K562 (cell line): Measurements from ENCODE around the gene PLCB4. TPM values are rescaled to one million over a fixed set of nuclear protein-coding genes. Genes with fewer than 3 reads are reported as not detected.

Experiments used
- ATAC-seq: fragments of 200-7000 bp; cut with Tn5 transposase; 3 replicates; pipeline ENCODE4 v1.9.1; 2020; ENCODE audit warnings: moderate library complexity
- BruUV-seq: library from RNA; stranded (reverse); fragments of 400-500 nt; replicated peaks from 2 replicates; lab custom pipeline; 2021; lab: Mats Ljungman, UMichigan
- CTCF ChIA-PET: fragments of 300-600 bp; formaldehyde crosslinking; extraction: SDS; loops from one replicate; lab custom pipeline; 2021; ENCODE audit warnings: low intra/inter-chr PET ratio; lab: Yijun Ruan, JAX
- POLR2A ChIA-PET: fragments of 300-600, 350-650 bp; sonication (Branson Sonifier 250); formaldehyde crosslinking; extraction: SDS; loops from one replicate; lab custom pipeline; 2021; ENCODE audit warnings: antibody characterized with exemption, inconsistent platforms; lab: Yijun Ruan, JAX
- DNase-seq, 4 experiments: peaks; one replicate each; pipeline versions ENCODE4 v3.0.0 to v3.0.0-alpha.2; 2011 to 2018; ENCODE audit warnings: low spot score in 3 of 4, mixed read lengths in 3 of 4; ENCODE audit errors: extremely low read depth in 1 of 4
- FAIRE-seq: peaks from 2 replicates; lab custom pipeline; 2011; peaks lifted over from hg19 to GRCh38; lab: Jason Lieb, UNC
- H2AFZ ChIP-seq: 2 replicates; pipeline ENCODE4 v1.6.0; 2011; ENCODE audit warnings: low read depth, low read length, control low read depth, inconsistent platforms
- H3K27ac ChIP-seq: fragments of 200-600 bp; 3 replicates; pipeline ENCODE4 v1.8.0; 2011; ENCODE audit warnings: low read depth, mild to moderate bottlenecking, control low read depth, inconsistent platforms, low read length, moderate library complexity, mixed read lengths; ENCODE audit errors: extremely low read depth
- H3K27me3 ChIP-seq, 2 experiments: fragments of 300-600 bp in 1 of 2; 2 replicates in 1 of 2; 3 replicates in 1 of 2; pipeline versions ENCODE4 v1.6.0 to v1.8.0; 2011; ENCODE audit warnings: inconsistent platforms in 2 of 2, low read length in 2 of 2, mild to moderate bottlenecking in 1 of 2, mixed read lengths in 1 of 2, moderate library complexity in 1 of 2; ENCODE audit not compliant: control insufficient read depth in 2 of 2, insufficient read depth in 2 of 2
- H3K36me3 ChIP-seq: fragments of 300-600 bp; 3 replicates; pipeline ENCODE4 v1.8.0; 2011; ENCODE audit warnings: mild to moderate bottlenecking, low read length, inconsistent platforms; ENCODE audit not compliant: control insufficient read depth, insufficient read depth
- H3K4me1 ChIP-seq, 2 experiments: fragments of 200-600 bp in 1 of 2; replicated peaks in 1 of 2; 2 replicates in 1 of 2; 3 replicates in 1 of 2; pipeline versions ENCODE4 v1.5.1 to v1.8.0; 2011; ENCODE audit warnings: inconsistent platforms in 2 of 2, low read length in 2 of 2, mild to moderate bottlenecking in 1 of 2, mixed read lengths in 1 of 2, moderate library complexity in 1 of 2; ENCODE audit not compliant: control insufficient read depth in 2 of 2, insufficient read depth in 2 of 2
- H3K4me2 ChIP-seq: 2 replicates; pipeline ENCODE4 v1.6.1; 2011; ENCODE audit warnings: low read length, control low read depth, inconsistent platforms, mixed read lengths; ENCODE audit not compliant: insufficient read depth
- H3K4me3 ChIP-seq: fragments of 200-600 bp; sonication (generic), shearing (Covaris generic); 2 replicates; pipeline ENCODE4 v1.5.1; 2016; ENCODE audit warnings: control low read depth, inconsistent platforms
- H3K79me2 ChIP-seq: fragments of 200-600 bp; 3 replicates; pipeline ENCODE4 v1.8.0; 2011; ENCODE audit warnings: low read length, inconsistent platforms; ENCODE audit not compliant: control insufficient read depth, insufficient read depth
- H3K9ac ChIP-seq, 2 experiments: 2 replicates each; pipeline versions ENCODE4 v1.6.0 to v1.6.1; 2011; ENCODE audit warnings: low read depth in 2 of 2, low read length in 2 of 2, control low read depth in 1 of 2, inconsistent platforms in 1 of 2, mild to moderate bottlenecking in 1 of 2, mixed read lengths in 1 of 2; ENCODE audit not compliant: insufficient read depth in 1 of 2
- H3K9me1 ChIP-seq: one replicate; pipeline ENCODE4 v1.6.0; 2011; ENCODE audit warnings: inconsistent platforms, mild to moderate bottlenecking, low read length, moderate library complexity; ENCODE audit not compliant: control insufficient read depth, insufficient read depth
- H3K9me3 ChIP-seq: replicated peaks from 2 replicates; pipeline ENCODE4 v1.5.1; 2011; ENCODE audit warnings: low read depth, low read length, inconsistent platforms; ENCODE audit not compliant: control insufficient read depth, insufficient read depth
- H4K20me1 ChIP-seq: replicated peaks from 2 replicates; pipeline ENCODE4 v1.6.1; 2011; ENCODE audit warnings: low read length, inconsistent platforms, mixed read lengths; ENCODE audit not compliant: control insufficient read depth, insufficient read depth
- ASH1L ChIP-seq: fragments of 450-650 bp; IDR thresholded peaks from 2 replicates; pipeline ENCODE4 v1.6.1; 2018; ENCODE audit warnings: borderline replicate concordance, mild to moderate bottlenecking, low read depth; ENCODE audit not compliant: partially characterized antibody
- BCOR ChIP-seq: fragments of 450-650 bp; IDR thresholded peaks from 2 replicates; pipeline ENCODE4 v1.6.1; 2016
- CBFB ChIP-seq: sonication (generic); formaldehyde crosslinking; IDR thresholded peaks from 2 replicates; pipeline ENCODE4 v1.4.0; 2020; ENCODE audit warnings: mild to moderate bottlenecking, missing genetic modification reagents
- CREB1 ChIP-seq, 2 experiments: sonication (generic) in 1 of 2; formaldehyde crosslinking in 1 of 2; IDR thresholded peaks; 2 replicates each; pipeline versions ENCODE4 v1.6.1 to v1.8.0; 2012 to 2022; ENCODE audit warnings: inconsistent platforms in 1 of 2, mild to moderate bottlenecking in 1 of 2, missing genetic modification reagents in 1 of 2, moderate library complexity in 1 of 2
- EP400 ChIP-seq: fragments of 450-650 bp; IDR thresholded peaks from 2 replicates; pipeline ENCODE4 v1.6.1; 2017; ENCODE audit warnings: antibody characterized with exemption, mild to moderate bottlenecking, moderate library complexity
- HSF4 ChIP-seq: fragments of 250-450 bp; sonication (Bioruptor Pico); IDR thresholded peaks from 2 replicates; pipeline ENCODE4 v2.1.2; 2022; ENCODE audit warnings: mild to moderate bottlenecking, moderate library complexity, borderline replicate concordance
- ILK ChIP-seq: fragments of 450-650 bp; IDR thresholded peaks from 2 replicates; pipeline ENCODE4 v1.6.1; 2016; ENCODE audit warnings: missing genetic modification characterization, low read depth, mild to moderate bottlenecking, missing compliant biosample characterization, moderate library complexity, borderline replicate concordance
- MCM7 ChIP-seq, 2 experiments: fragments of 450-650 bp; IDR thresholded peaks; 2 replicates each; pipeline ENCODE4 v1.6.1; 2016 to 2018
- MEIS2 ChIP-seq: fragments of 450-650 bp; IDR thresholded peaks from 2 replicates; pipeline ENCODE4 v1.6.1; 2014; ENCODE audit warnings: mild to moderate bottlenecking; ENCODE audit not compliant: partially characterized antibody
- NONO ChIP-seq, 2 experiments: fragments of 200-400 bp in 1 of 2; fragments of 450-650 bp in 1 of 2; formaldehyde crosslinking in 1 of 2; IDR thresholded peaks; 2 replicates each; pipeline ENCODE4 v1.6.1; 2017; ENCODE audit warnings: low read depth in 2 of 2, mild to moderate bottlenecking in 2 of 2, moderate library complexity in 2 of 2, low read length in 1 of 2
- OTX1 ChIP-seq: fragments of 450-650 bp; formaldehyde crosslinking; IDR thresholded peaks from 2 replicates; pipeline ENCODE4 v1.4.0; 2022; ENCODE audit warnings: mild to moderate bottlenecking
- PHF20 ChIP-seq: fragments of 450-650 bp; IDR thresholded peaks from 2 replicates; pipeline ENCODE4 v1.6.1; 2018; ENCODE audit not compliant: partially characterized antibody
- SMAD2 ChIP-seq: fragments of 150-350 bp; IDR thresholded peaks from 2 replicates; pipeline ENCODE4 v1.6.1; 2014; ENCODE audit warnings: low read depth, mild to moderate bottlenecking, low read length
- STAT5B ChIP-seq: fragments of 250-450 bp; sonication (Bioruptor Pico); IDR thresholded peaks from 2 replicates; pipeline ENCODE4 v1.8.0; 2021; ENCODE audit warnings: mild to moderate bottlenecking, inconsistent platforms
- TCF3 ChIP-seq: sonication (generic); formaldehyde crosslinking; IDR thresholded peaks from 2 replicates; pipeline ENCODE4 v1.4.0; 2020; ENCODE audit warnings: mild to moderate bottlenecking, missing genetic modification reagents
- ZEB2 ChIP-seq: fragments of 450-650 bp; IDR thresholded peaks from 2 replicates; pipeline ENCODE4 v1.6.1; 2016
- ZFP30 ChIP-seq: fragments of 250-450 bp; sonication (Bioruptor Pico); IDR thresholded peaks from 2 replicates; pipeline ENCODE4 v1.8.0; 2022; ENCODE audit warnings: moderate library complexity, mild to moderate bottlenecking, inconsistent platforms, borderline replicate concordance
- ZNF79 ChIP-seq: fragments of 250-450 bp; sonication (Bioruptor Pico); IDR thresholded peaks from 2 replicates; pipeline ENCODE4 v1.4.0; 2020; ENCODE audit warnings: low read depth, mild to moderate bottlenecking, moderate library complexity
- ZSCAN32 ChIP-seq: fragments of 450-650 bp; formaldehyde crosslinking; IDR thresholded peaks from 2 replicates; pipeline ENCODE4 v1.4.0; 2020; ENCODE audit warnings: mild to moderate bottlenecking, moderate library complexity
- WGBS: fragments of 100-300 bp; shearing (Covaris generic); methylation state at CpG from one replicate; pipeline ENCODE4 v1.1.6; 2016; ENCODE audit warnings: low coverage, mixed read lengths; ENCODE audit not compliant: insufficient coverage; ENCODE audit errors: missing lambda C conversion rate; 5-methylcytosine and 5-hydroxymethylcytosine counted together
- in situ Hi-C: fragments of 300-500 bp; cut with MboI; formaldehyde crosslinking; loops from 4 replicates; pipeline ENCODE4 v1.15.0; 2018; ENCODE audit warnings: inconsistent platforms, mixed read lengths
- intact Hi-C: fragments of 100-400 bp; cut with micrococcal nuclease; formaldehyde crosslinking; loops from 2 replicates; pipeline ENCODE4 v1.14.2; 2022
- polyA plus RNA-seq, 8 experiments: library from polyadenylated mRNA; depleted of rRNA in 4 of 8; stranded (reverse) in 5 of 8; unstranded in 3 of 8; fragments of >200 nt; fragmentation: Nextera tagmentation in 2 of 8; fragmentation: Illumina TruSeq in 1 of 8; extraction: Ambion mirVana in 2 of 8; extraction: Trizol in 1 of 8; gene quantifications; 2 replicates each; pipeline versions ENCODE4 v1.2.1 to v1.2.3, GENCODE V29; 2011 to 2014; ENCODE audit warnings: inconsistent platforms in 1 of 8, missing spikeins in 1 of 8
- total RNA-seq, 7 experiments: library from RNA; depleted of rRNA in 6 of 7; stranded (reverse); fragments of >200 nt in 6 of 7; fragmentation: Illumina TruSeq in 2 of 7; extraction: Trizol in 2 of 7; gene quantifications; 2 replicates each; pipeline versions ENCODE4 v1.2.1 to v1.2.3, GENCODE V29; 2011 to 2021; ENCODE audit warnings: low replicate concordance in 1 of 7

The PLCB4 gene
- total and polyA plus RNA-seq, 9 of the 15 experiments (the other 6 are each of a cell fraction or from before 2014, with no cell fraction given): 0.20 to 2.9 (median 0.52) TPM

- Histone ChIP-seq H3K9me1 (no peaks in the 10 kb centered on the region), H3K4me2 (no peak overlapping the region), H3K27ac (no peak overlapping the region), H3K79me2 (no peaks in the 10 kb centered on the region), H3K27me3 (no peaks in the 10 kb centered on the region), H3K9me3 (no peaks in the 10 kb centered on the region), H3K4me3 (no peak overlapping the region), H3K36me3 (no peaks in the 10 kb centered on the region), H3K4me1 (no peaks in the 10 kb centered on the region), H3K9ac (no peak overlapping the region), H2AFZ (no peak overlapping the region), H4K20me1 (no peaks in the 10 kb centered on the region)
- FAIRE-seq (no peak), ATAC-seq (no peak), DNase-seq (no peak)
- in situ Hi-C loops: no loop called here
- 10% methylated on average over 1 of the region's 1 CpG for WGBS
- BruUV-seq: no TSS peak
- POLR2A ChIA-PET: no interaction called here
- CTCF ChIA-PET: no interaction called here
- TF ChIP-seq ASH1L (no peak), ZSCAN32 (CRISPR knock-in tag) (no peak), NONO (IDR thresholded peaks at IDR 0.05; ENCODE audit: low read depth in 2 of 2, low read length in 1 of 2) (no peak), ZFP30 (CRISPR knock-in tag) (no peak), BCOR (no peak), OTX1 (CRISPR knock-in tag) (no peak), STAT5B (CRISPR knock-in tag) (no peak), TCF3 (no peak), CBFB (CRISPR knock-in tag) (no peak), CREB1 (IDR thresholded peaks at IDR 0.05) (no peak), CREB1 (CRISPR knock-in tag; IDR thresholded peaks at IDR 0.05) (no peak), SMAD2 (no peak), HSF4 (no peak), ZEB2 (no peak), MCM7 (IDR thresholded peaks at IDR 0.05) (no peak), EP400 (no peak), ILK (tag) (no peak), PHF20 (no peak), ZNF79 (CRISPR knock-in tag) (no peak), MEIS2 (no peak)
- intact Hi-C loops: no loop called here
Observed at GRCh38 chr20:9179193-9179802, 110.4 kb downstream of the PLCB4 start.
